GM12873 (cell line): ENCODE measurements around the gene HCRTR2.

Experiments
- CTCF ChIP-seq: IDR thresholded peaks from 2 replicates; pipeline ENCODE4 v1.5.1; 2012; ENCODE audit warnings: low read depth, mild to moderate bottlenecking, moderate library complexity, low read length, control low read depth; ENCODE audit not compliant: insufficient read depth; ENCODE audit errors: missing control alignments

The HCRTR2 gene

GRCh38 chr6:55319961-55320695, 145.8 kb downstream of the HCRTR2 start:
- no peak for TF ChIP-seq CTCF

GRCh38 chr6:55320696-55321086, 146.4 kb downstream of the HCRTR2 start:
- no peak for TF ChIP-seq CTCF

- TF ChIP-seq CTCF = no peak
These were observed 152.9 kb downstream of the HCRTR2 start, which contains the start of gene GFRAL for GRCh38 chr6:55327169-55327568. Gene GFRAL (plus strand): TSS chr6:55327469. CDS start chr6:55327555, 86 bp downstream.
